GM23338 (cell line): ENCODE measurements around the gene ECE1. TPM values are rescaled to one million over a fixed set of nuclear protein-coding genes. Genes with fewer than 3 reads are reported as not detected.

Source experiments
- ATAC-seq: fragments of 200-7000 bp; cut with Tn5 transposase; 3 replicates; pipeline ENCODE4 v1.9.1; 2020
- DNase-seq: peaks from one replicate; pipeline ENCODE4 v3.0.0-alpha.2; 2015; ENCODE audit warnings: low spot score
- H2AFZ ChIP-seq: fragments of 200-600 bp; sonication (generic); 2 replicates; pipeline ENCODE4 v1.8.0; 2016; ENCODE audit warnings: antibody characterized with exemption, mild to moderate bottlenecking, moderate library complexity
- H3F3A ChIP-seq: fragments of 200-600 bp; sonication (generic); replicated peaks from 2 replicates; pipeline ENCODE4 v1.8.0; 2017; ENCODE audit warnings: antibody characterized with exemption, mixed run types, low read depth
- H3K27ac ChIP-seq: fragments of 200-600 bp; sonication (generic); 2 replicates; pipeline ENCODE4 v1.6.1; 2016; ENCODE audit warnings: low read depth
- H3K27me3 ChIP-seq: fragments of 200-600 bp; sonication (generic); 2 replicates; pipeline ENCODE4 v1.8.0; 2016; ENCODE audit warnings: mild to moderate bottlenecking, mixed run types, moderate library complexity; ENCODE audit not compliant: insufficient read depth
- H3K36me3 ChIP-seq: fragments of 200-600 bp; sonication (generic); 2 replicates; pipeline ENCODE4 v1.8.0; 2016; ENCODE audit warnings: mild to moderate bottlenecking; ENCODE audit not compliant: insufficient read depth
- H3K4me1 ChIP-seq: fragments of 200-600 bp; sonication (generic); 2 replicates; pipeline ENCODE4 v1.8.0; 2016; ENCODE audit warnings: mild to moderate bottlenecking, moderate library complexity; ENCODE audit not compliant: insufficient read depth
- H3K4me2 ChIP-seq: fragments of 200-600 bp; sonication (generic); 2 replicates; pipeline ENCODE4 v1.7.1; 2017; ENCODE audit warnings: mixed run types
- H3K4me3 ChIP-seq: fragments of 200-600 bp; sonication (generic); 2 replicates; pipeline ENCODE4 v1.6.1; 2016; ENCODE audit warnings: mixed run types
- H3K79me2 ChIP-seq: fragments of 200-600 bp; sonication (generic); replicated peaks from 2 replicates; pipeline ENCODE4 v1.8.0; 2017; ENCODE audit warnings: mild to moderate bottlenecking; ENCODE audit not compliant: insufficient read depth
- H3K9me2 ChIP-seq: fragments of 200-600 bp; sonication (generic); 2 replicates; pipeline ENCODE4 v1.8.0; 2017; ENCODE audit not compliant: insufficient read depth
- H4K20me1 ChIP-seq: fragments of 200-600 bp; sonication (generic); replicated peaks from 2 replicates; pipeline ENCODE4 v1.8.0; 2017; ENCODE audit warnings: mild to moderate bottlenecking; ENCODE audit not compliant: insufficient read depth
- H3K27ac Mint-ChIP-seq: 2 replicates; pipeline ENCODE4 v1.8.0; 2020; ENCODE audit warnings: inconsistent platforms, mild to moderate bottlenecking, moderate library complexity, mixed read lengths
- H3K27me3 Mint-ChIP-seq: 3 replicates; pipeline ENCODE4 v1.8.0; 2022; ENCODE audit warnings: low read depth, mild to moderate bottlenecking, moderate library complexity, mixed read lengths, inconsistent platforms; ENCODE audit not compliant: insufficient read depth, poor library complexity
- H3K36me3 Mint-ChIP-seq: 3 replicates; pipeline ENCODE4 v1.8.0; 2021; ENCODE audit warnings: low read depth, mild to moderate bottlenecking, inconsistent platforms, moderate library complexity, mixed read lengths
- H3K4me1 Mint-ChIP-seq: 3 replicates; pipeline ENCODE4 v1.8.0; 2020; ENCODE audit warnings: mild to moderate bottlenecking, inconsistent platforms, mixed read lengths
- H3K4me3 Mint-ChIP-seq: 3 replicates; pipeline ENCODE4 v1.8.0; 2021; ENCODE audit warnings: moderate library complexity, mild to moderate bottlenecking, inconsistent platforms, mixed read lengths
- H3K9me3 Mint-ChIP-seq: 3 replicates; pipeline ENCODE4 v1.8.0; 2020; ENCODE audit warnings: moderate library complexity, mild to moderate bottlenecking, inconsistent platforms, mixed read lengths
- CREB1 ChIP-seq: fragments of 250-450 bp; sonication (Bioruptor Pico); IDR thresholded peaks from 2 replicates; pipeline ENCODE4 v1.5.0; 2020; ENCODE audit warnings: low read depth, mild to moderate bottlenecking, moderate library complexity
- EZH2 ChIP-seq: fragments of 200-600 bp; sonication (generic); IDR thresholded peaks from one replicate; pipeline ENCODE4 v1.8.0; 2017; ENCODE audit warnings: antibody characterized with exemption, mild to moderate bottlenecking, low read depth; ENCODE audit not compliant: unreplicated experiment
- EZH2phosphoT487 ChIP-seq: fragments of 200-600 bp; sonication (generic); IDR thresholded peaks from one replicate; pipeline ENCODE4 v1.8.1; 2018; ENCODE audit warnings: antibody characterized with exemption; ENCODE audit not compliant: unreplicated experiment
- STAT1 ChIP-seq: IDR thresholded peaks from one replicate; pipeline ENCODE4 v1.6.1; 2016; ENCODE audit warnings: antibody characterized with exemption; ENCODE audit not compliant: unreplicated experiment
- ZNF331 ChIP-seq: fragments of 250-450 bp; sonication (Bioruptor Pico); IDR thresholded peaks from 2 replicates; pipeline ENCODE4 v1.5.0; 2020; ENCODE audit warnings: low read depth, mild to moderate bottlenecking, moderate library complexity
- polyA plus RNA-seq: library from polyadenylated mRNA; unstranded; fragments of >200 nt; fragmentation: Nextera tagmentation; extraction: Ambion mirVana; gene quantifications from 2 replicates; pipeline ENCODE4 v1.2.1, GENCODE V29; 2016
- total RNA-seq: library from RNA; depleted of rRNA; stranded (reverse); fragments of >200 nt; shearing (Covaris generic); gene quantifications from 2 replicates; pipeline ENCODE4 v1.2.3, GENCODE V29; 2014
- TF ChIP-seq, protein P1 (sequence below): IDR thresholded peaks from 2 replicates; pipeline ENCODE4 v1.6.1; 2016; ENCODE audit warnings: antibody characterized with exemption
- TF ChIP-seq, protein P2 (sequence below): IDR thresholded peaks from one replicate; pipeline ENCODE4 v1.6.1; 2018; ENCODE audit warnings: antibody characterized with exemption; ENCODE audit not compliant: unreplicated experiment
- TF ChIP-seq, protein P3 (sequence below), 2 experiments: fragments of 200-600 bp in 1 of 2; sonication (generic) in 1 of 2; conservative IDR thresholded peaks; 2 replicates each; pipeline versions ENCODE4 v1.5.1 to v1.6.1; 2016 to 2017; ENCODE audit warnings: antibody characterized with exemption in 2 of 2, low read depth in 2 of 2, mild to moderate bottlenecking in 2 of 2, moderate library complexity in 1 of 2

The ECE1 gene
- total and polyA plus RNA-seq, 2 experiments from 2014 or later: 11.0 to 45.0 TPM

DNA sequence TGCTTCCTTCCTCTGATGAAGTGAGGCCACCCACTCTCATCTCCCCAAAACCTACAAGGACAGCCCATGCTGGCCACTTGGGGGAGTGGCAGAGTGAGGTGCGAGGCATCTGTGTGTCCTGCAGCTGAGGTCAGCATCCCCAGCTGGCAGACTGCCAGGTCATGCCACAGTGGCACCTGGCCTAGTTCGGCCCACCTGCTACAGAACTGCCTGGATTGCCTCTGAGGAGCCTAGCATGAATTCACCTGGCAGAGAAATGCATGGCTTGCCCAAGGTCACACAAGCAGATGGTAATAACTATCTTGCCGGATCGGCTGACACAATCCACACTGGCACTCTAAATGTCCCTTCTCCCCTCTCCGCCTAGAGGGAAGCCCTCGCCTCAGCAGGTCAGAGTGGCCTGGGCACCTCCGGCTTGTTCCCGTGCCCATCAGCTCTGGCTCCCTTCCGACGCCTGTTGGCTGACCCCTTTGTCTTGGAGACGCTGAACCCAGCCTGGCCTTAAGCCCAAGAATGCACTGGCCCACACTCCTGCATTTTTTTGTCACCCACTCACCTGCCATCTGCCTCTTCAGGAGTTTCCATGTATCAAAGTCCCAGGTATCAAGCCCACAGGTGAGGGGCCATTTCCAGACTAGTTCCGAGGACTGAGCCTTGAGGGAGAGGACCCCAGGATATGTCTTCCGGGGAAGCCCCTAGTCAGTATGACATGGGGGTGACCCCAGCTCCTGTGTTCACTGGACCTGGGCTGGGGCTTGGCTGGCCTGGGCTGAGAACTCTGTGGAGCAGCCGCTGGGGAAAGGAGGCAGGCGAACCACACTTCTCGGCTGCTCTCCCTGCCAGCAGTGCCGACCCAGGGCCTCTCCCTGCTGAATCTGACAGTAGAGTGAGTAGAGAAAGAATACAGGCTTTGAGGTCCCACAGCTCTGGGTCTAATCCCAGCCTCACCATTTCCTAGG, 21.7 kb downstream of the ECE1 start:
- H3K4me3 ChIP-seq: no peak overlapping the region
- no peaks in the 10 kb centered on the region for H3K4me1 ChIP-seq
- no peak overlapping the region for H3K27ac ChIP-seq
- DNase-seq: no peak
- no peaks in the 10 kb centered on the region for H3F3A ChIP-seq
- H2AFZ ChIP-seq: no peak overlapping the region
- no peak overlapping the region for H3K4me3 Mint-ChIP-seq
- H3K9me2 ChIP-seq: no peaks in the 10 kb centered on the region
- no peaks in the 10 kb centered on the region for H3K79me2 ChIP-seq
- no peaks in the 10 kb centered on the region for H3K9me3 Mint-ChIP-seq
- H3K4me1 Mint-ChIP-seq: no peaks in the 10 kb centered on the region
- peaks cover 9% of the 10 kb centered on the region; the same call in 2 of the 3 replicates for H3K36me3 Mint-ChIP-seq
- no peak for ATAC-seq
- H4K20me1 ChIP-seq: 0 out of 2 replicates have a peak, but pooled peaks cover 9% of the 10 kb centered on the region
- H3K36me3 ChIP-seq: no peaks in the 10 kb centered on the region
- H3K27me3 Mint-ChIP-seq: peaks cover 7% of the 10 kb centered on the region
- TF ChIP-seq, protein P1, sequence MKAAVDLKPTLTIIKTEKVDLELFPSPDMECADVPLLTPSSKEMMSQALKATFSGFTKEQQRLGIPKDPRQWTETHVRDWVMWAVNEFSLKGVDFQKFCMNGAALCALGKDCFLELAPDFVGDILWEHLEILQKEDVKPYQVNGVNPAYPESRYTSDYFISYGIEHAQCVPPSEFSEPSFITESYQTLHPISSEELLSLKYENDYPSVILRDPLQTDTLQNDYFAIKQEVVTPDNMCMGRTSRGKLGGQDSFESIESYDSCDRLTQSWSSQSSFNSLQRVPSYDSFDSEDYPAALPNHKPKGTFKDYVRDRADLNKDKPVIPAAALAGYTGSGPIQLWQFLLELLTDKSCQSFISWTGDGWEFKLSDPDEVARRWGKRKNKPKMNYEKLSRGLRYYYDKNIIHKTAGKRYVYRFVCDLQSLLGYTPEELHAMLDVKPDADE: no peak
- TF ChIP-seq EZH2phosphoT487 (no peak), CREB1 (CRISPR knock-in tag) (no peak), STAT1 (no peak), ZNF331 (CRISPR knock-in tag) (no peak), EZH2 (no peak)
- TF ChIP-seq, protein P2, sequence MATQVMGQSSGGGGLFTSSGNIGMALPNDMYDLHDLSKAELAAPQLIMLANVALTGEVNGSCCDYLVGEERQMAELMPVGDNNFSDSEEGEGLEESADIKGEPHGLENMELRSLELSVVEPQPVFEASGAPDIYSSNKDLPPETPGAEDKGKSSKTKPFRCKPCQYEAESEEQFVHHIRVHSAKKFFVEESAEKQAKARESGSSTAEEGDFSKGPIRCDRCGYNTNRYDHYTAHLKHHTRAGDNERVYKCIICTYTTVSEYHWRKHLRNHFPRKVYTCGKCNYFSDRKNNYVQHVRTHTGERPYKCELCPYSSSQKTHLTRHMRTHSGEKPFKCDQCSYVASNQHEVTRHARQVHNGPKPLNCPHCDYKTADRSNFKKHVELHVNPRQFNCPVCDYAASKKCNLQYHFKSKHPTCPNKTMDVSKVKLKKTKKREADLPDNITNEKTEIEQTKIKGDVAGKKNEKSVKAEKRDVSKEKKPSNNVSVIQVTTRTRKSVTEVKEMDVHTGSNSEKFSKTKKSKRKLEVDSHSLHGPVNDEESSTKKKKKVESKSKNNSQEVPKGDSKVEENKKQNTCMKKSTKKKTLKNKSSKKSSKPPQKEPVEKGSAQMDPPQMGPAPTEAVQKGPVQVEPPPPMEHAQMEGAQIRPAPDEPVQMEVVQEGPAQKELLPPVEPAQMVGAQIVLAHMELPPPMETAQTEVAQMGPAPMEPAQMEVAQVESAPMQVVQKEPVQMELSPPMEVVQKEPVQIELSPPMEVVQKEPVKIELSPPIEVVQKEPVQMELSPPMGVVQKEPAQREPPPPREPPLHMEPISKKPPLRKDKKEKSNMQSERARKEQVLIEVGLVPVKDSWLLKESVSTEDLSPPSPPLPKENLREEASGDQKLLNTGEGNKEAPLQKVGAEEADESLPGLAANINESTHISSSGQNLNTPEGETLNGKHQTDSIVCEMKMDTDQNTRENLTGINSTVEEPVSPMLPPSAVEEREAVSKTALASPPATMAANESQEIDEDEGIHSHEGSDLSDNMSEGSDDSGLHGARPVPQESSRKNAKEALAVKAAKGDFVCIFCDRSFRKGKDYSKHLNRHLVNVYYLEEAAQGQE: no peak
- TF ChIP-seq, protein P3, sequence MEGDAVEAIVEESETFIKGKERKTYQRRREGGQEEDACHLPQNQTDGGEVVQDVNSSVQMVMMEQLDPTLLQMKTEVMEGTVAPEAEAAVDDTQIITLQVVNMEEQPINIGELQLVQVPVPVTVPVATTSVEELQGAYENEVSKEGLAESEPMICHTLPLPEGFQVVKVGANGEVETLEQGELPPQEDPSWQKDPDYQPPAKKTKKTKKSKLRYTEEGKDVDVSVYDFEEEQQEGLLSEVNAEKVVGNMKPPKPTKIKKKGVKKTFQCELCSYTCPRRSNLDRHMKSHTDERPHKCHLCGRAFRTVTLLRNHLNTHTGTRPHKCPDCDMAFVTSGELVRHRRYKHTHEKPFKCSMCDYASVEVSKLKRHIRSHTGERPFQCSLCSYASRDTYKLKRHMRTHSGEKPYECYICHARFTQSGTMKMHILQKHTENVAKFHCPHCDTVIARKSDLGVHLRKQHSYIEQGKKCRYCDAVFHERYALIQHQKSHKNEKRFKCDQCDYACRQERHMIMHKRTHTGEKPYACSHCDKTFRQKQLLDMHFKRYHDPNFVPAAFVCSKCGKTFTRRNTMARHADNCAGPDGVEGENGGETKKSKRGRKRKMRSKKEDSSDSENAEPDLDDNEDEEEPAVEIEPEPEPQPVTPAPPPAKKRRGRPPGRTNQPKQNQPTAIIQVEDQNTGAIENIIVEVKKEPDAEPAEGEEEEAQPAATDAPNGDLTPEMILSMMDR (conservative IDR thresholded peaks at IDR 0.05; ENCODE audit: low read depth in 2 of 2): peak in 1 of 2 experiments; percentile 48; a peak in 2 of 4 replicates
- H3K4me2 ChIP-seq: no peak overlapping the region
- no peaks in the 10 kb centered on the region for H3K27me3 ChIP-seq
- H3K27ac Mint-ChIP-seq: no peak overlapping the region
